Umbilical cord (tissue), 2 donors: Measurements from ENCODE around the gene SLAMF6. TPM values are rescaled to one million over a fixed set of nuclear protein-coding genes. Genes with fewer than 3 reads are reported as not detected.

Experiments
- DNase-seq: peaks from one replicate; pipeline ENCODE4 v3.0.0-alpha.2; 2015; ENCODE audit warnings: low spot score
- total RNA-seq: library from RNA; depleted of rRNA; stranded (reverse); fragments of >200 nt; gene quantifications from one replicate; pipeline ENCODE4 v1.2.3, GENCODE V29; 2014; ENCODE audit warnings: low replicate concordance; ENCODE audit not compliant: insufficient read depth

SLAMF6 gene
- total RNA-seq, 1 donor from 2014 or later = 0.96 TPM

- DNase-seq = no peak
These were observed 55.5 kb downstream of the SLAMF6 start for GRCh38 chr1:160467576-160467975.

GRCh38 chr1:160466961-160467360 is 56.1 kb downstream of the SLAMF6 start:
- DNase-seq = no peak

GRCh38 chr1:160465123-160465522 is 57.9 kb downstream of the SLAMF6 start:
- no peak for DNase-seq

GRCh38 chr1:160460683-160461287 is 62.3 kb downstream of the SLAMF6 start:
- no peak for DNase-seq

GRCh38 chr1:160460214-160460642 is 62.8 kb downstream of the SLAMF6 start:
- no peak for DNase-seq

- no peak for DNase-seq
These were observed 63.4 kb downstream of the SLAMF6 start for GRCh38 chr1:160459687-160460086.

GRCh38 chr1:160459056-160459455 is 64.0 kb downstream of the SLAMF6 start:
- DNase-seq = no peak

- DNase-seq = no peak
These were observed 67.9 kb downstream of the SLAMF6 start for GRCh38 chr1:160455153-160455517.

GRCh38 chr1:160454371-160455152 is 68.5 kb downstream of the SLAMF6 start:
- DNase-seq = no peak

GRCh38 chr1:160453443-160453842 is 69.6 kb downstream of the SLAMF6 start:
- no peak for DNase-seq

GRCh38 chr1:160451859-160452232 is 71.2 kb downstream of the SLAMF6 start:
- no peak for DNase-seq

GRCh38 chr1:160451119-160451858 is 71.8 kb downstream of the SLAMF6 start:
- DNase-seq = no peak

GRCh38 chr1:160449494-160449893 is 73.6 kb downstream of the SLAMF6 start:
- no peak for DNase-seq

- DNase-seq = no peak
These were observed 76.0 kb downstream of the SLAMF6 start for GRCh38 chr1:160446945-160447600.

- no peak for DNase-seq
These were observed 83.3 kb downstream of the SLAMF6 start for GRCh38 chr1:160439718-160440117.

GRCh38 chr1:160438935-160439334 is 84.1 kb downstream of the SLAMF6 start:
- no peak for DNase-seq

GRCh38 chr1:160438317-160438918 is 84.6 kb downstream of the SLAMF6 start:
- no peak for DNase-seq

- no peak for DNase-seq
These were observed 85.4 kb downstream of the SLAMF6 start for GRCh38 chr1:160437432-160438316.

GRCh38 chr1:160436966-160437365 is 86.1 kb downstream of the SLAMF6 start:
- no peak for DNase-seq
